C4-2B (cell line): ENCODE results near the gene HAUS2.

Source experiments
- ZFX ChIP-seq: fragments of 450-650 bp; IDR thresholded peaks from 2 replicates; pipeline ENCODE4 v1.6.1; 2017
- TF ChIP-seq, protein P1 (sequence below): fragments of 450-650 bp; conservative IDR thresholded peaks from 2 replicates; pipeline ENCODE4 v1.5.1; 2017; ENCODE audit warnings: mild to moderate bottlenecking

DNA sequence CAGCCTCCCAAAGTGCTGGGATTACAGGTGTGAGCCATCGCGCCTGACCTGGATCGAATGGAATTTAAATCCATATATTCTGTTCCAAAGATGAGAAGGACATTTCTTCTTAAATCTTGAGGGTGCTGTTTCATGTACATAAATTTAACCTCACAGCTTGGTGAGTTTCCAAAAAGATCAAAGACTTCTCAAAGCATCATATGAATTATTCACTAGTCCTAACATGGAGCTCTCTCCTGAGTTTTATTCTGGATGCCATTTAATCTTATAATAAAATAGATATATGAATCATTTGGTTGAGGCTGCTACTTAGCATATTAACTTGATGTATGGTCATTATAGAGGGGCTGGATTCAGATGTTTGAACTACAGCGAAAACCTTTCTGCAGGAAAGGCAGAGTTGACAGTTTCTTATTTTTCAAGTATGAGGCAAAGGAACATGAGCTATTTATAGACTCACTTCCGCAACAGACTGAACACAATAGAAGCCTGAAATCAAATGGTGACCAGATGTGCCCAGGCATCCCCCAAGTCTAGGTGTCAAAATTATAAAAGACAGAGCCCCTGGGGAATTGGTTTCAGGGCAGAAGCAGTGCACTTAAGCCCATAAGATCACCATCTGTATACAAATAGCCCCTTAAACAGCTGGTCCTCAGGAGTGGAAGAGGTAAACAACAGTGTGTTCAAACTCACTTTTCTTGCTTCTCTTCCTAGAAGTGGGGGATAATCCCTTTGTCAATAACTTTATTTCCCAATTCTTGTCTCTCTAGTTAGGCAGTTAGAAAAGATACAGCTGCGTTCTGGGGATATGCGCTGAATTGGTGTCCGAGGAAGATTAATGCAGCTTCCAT, 56.5 kb downstream of the HAUS2 start:
- TF ChIP-seq, protein P1, sequence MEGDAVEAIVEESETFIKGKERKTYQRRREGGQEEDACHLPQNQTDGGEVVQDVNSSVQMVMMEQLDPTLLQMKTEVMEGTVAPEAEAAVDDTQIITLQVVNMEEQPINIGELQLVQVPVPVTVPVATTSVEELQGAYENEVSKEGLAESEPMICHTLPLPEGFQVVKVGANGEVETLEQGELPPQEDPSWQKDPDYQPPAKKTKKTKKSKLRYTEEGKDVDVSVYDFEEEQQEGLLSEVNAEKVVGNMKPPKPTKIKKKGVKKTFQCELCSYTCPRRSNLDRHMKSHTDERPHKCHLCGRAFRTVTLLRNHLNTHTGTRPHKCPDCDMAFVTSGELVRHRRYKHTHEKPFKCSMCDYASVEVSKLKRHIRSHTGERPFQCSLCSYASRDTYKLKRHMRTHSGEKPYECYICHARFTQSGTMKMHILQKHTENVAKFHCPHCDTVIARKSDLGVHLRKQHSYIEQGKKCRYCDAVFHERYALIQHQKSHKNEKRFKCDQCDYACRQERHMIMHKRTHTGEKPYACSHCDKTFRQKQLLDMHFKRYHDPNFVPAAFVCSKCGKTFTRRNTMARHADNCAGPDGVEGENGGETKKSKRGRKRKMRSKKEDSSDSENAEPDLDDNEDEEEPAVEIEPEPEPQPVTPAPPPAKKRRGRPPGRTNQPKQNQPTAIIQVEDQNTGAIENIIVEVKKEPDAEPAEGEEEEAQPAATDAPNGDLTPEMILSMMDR, result no peak
- TF ChIP-seq ZFX, result no peak
